Measurements from ENCODE around the gene UBE2G2.

GRCh38 chr21:44734841-44735240 is 66.8 kb downstream of the UBE2G2 start:
- TF ChIP-seq EP300 (IDR thresholded peaks at IDR 0.05) (no peak), CTCF (IDR thresholded peaks at IDR 0.05) (no peak), POLR2AphosphoS5 (IDR thresholded peaks at IDR 0.05) (no peak)
